ENCODE results near the gene WDR7.
A peak's percentile ranks its signal among the peaks of the same experiment; 100 is the strongest.

WDR7 gene

DNA sequence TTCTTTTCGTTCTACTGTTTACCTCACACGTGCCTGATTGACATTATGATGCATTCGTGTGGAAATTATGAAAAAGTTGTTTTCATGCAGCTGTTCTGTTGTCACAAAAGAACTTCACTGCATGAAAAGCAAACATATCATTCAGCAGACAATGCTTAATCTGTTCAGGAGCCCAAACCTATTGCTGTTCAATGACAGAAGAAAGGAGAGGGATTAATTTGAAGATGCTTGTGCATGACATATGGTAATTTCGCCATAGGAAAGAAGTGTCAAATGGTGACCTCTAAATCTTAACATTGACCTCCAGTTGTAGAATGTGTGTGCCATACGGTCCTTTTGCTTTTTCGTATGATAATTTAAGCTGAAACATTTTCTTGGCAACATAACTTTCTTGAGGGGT is 124.5 kb downstream of the WDR7 start:
- DNase-seq (ENCODE audit: low read depth) = no peak

DNA sequence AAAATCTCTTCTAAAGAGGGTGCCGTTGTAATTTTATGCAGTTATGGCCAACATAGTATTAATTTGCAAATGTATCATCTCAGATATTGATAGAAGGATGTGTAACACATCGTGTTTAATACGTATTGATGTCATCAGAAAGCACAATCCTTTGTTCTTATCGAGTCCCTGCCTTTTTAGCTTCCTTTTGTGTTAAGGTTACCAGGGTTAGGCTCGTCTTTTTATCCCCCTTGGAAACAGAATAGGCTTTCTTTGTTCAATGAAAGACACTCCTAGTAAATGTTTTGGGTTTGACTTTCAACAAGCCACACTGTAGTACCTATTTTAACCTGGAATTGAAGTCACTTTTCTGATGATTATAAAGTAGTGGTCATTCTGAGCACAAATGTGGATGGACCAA is 136.2 kb downstream of the WDR7 start:
- DNase-seq (ENCODE audit: low read depth) = no peak
- H3K4me3 ChIP-seq (ENCODE audit: low read depth, low read length) = no peak overlapping the region

More for the DNA sequence above, 124.5 kb downstream of the WDR7 start:
- H3K4me3 ChIP-seq (ENCODE audit: low read depth, low read length) = no peak overlapping the region

DNA sequence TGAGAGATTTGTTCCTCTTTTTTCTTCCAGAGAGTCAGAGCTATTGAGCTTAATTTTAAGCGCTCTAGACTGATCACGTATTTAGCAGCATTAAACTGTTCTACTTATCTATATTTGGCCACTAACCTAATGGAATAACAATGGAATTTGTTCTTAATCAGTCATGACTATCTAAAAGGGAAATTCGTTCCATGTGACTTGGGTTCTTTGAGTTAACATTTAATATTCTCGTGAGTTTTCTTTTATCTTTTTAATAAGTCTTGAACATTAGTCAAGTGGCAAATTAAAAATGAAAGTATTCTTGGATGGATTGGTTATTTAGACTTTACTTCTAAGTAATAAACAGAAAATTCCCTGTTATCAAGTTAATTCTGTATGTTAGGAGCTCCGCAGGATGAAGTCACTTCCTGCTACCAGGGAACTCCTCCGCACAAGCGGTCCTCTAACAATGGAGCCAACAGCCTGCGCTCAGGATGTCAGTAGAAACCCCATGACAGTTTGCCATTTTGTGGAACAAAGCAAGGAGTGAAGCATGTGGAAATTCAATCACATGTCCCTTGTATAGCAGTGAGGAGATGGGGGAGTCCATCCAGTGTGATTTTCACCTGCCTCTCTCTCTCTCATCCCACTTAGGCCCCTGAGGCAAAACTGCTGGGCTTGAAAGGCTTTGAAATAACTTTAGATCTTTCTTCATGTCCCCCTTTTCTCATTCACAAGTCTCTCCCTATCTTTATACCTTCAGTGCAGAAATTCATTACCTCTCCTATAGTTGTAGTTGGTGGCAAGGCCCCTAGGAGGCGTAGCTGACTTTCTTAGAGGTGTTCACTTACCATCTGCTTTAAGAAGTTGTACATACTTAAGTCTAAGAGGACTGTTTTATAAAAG is 138.1 kb downstream of the WDR7 start:
- no peak overlapping the region for H3K4me3 ChIP-seq (ENCODE audit: low read depth, low read length)
- no peak for DNase-seq (ENCODE audit: low read depth)

DNA sequence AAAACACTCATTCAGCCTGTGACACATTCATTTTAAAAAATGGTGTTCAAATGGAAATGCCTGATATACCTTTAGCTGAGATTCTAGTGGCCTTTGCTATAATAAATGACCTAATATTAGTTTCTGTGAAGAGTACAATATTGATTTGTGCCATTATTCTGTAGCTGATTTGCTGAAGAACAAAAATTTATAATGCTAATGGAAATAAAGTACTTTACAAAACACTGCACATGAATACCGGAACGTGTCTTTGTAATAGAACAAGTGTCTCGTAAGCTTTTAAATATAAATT is 138.7 kb downstream of the WDR7 start:
- no peak overlapping the region for H3K4me3 ChIP-seq (ENCODE audit: low read depth, low read length)
- DNase-seq (ENCODE audit: low read depth) = no peak

DNA sequence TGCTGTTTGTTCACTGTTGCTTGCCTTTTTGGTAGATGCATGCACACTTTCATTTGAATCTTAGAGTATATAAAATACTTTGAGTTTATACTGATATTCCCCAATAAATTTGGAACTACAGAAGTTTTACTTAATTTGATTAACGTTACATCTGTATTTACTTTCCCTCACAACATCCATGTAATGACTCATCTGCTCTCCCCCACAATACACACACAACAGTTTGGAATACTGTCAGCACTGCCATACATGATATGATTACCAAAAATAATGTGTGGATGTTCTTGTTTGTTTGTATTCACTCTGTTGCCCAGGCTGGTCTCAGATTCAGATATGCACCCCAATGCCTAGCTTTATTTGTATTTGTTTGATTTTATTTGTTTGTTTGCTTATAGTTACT is 144.2 kb downstream of the WDR7 start:
- no peak for DNase-seq (ENCODE audit: low read depth)
- no peak overlapping the region for H3K4me3 ChIP-seq (ENCODE audit: low read depth, low read length)

DNA sequence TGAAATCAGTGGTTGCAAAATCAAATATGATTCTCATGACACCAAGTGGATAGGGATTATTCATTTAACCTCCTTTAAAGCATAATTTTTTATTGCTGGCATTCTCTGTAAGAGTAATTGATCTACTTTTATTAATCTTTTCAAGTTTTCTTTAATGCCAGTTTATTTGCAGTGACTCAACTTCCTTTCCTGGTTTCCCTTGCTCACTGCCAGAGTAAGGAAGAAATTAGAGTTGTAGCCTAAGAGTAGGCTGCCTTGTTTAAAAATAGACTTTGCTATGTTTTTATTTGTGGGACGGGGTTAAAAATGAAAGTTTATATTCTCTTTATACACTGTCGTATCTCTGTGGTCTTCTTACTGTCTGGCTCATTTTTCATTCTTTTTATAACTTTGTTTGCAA is 148.6 kb downstream of the WDR7 start:
- no peak overlapping the region for H3K4me3 ChIP-seq (ENCODE audit: low read depth, low read length)
- DNase-seq (ENCODE audit: low read depth) = no peak

DNA sequence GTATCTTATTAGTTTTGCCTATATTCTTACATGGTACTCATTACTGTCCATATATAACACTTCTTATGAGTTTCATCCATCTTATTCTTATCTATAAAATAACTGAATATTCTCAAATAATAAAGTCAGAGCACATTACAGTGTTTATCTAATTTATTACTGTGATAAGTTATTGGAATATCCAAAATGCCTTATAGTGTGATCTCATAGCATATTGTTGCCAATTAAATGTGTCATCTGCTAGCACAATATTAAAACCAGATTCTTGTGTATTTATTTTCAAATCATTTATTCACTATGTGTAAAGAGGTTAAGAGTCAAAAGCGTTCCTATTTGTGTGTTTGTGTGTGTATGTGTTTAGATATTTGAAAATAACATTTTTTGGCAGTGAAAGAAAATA is 151.9 kb downstream of the WDR7 start:
- DNase-seq (ENCODE audit: low read depth) = no peak
- no peak overlapping the region for H3K4me3 ChIP-seq (ENCODE audit: low read depth, low read length)

DNA sequence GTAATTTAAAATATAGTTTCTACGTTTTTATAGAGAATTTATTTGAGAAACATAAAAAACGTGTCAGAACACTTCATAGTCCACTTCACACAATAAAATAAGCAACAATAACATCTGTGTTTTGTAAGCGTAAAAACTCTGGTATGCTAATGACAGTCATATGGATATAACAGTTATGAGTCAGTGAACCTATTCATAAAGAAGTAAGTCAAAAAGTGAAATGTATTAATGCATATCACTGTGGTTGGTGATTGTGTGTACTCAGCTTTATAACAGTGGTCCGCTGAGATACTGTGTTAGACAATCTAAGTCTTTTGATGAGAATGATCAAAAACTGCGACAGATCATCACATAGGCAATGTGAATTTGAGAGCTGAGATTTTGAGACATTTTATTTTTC is 153.2 kb downstream of the WDR7 start:
- no peak overlapping the region for H3K4me3 ChIP-seq (ENCODE audit: low read depth, low read length)
- no peak for DNase-seq (ENCODE audit: low read depth)

DNA sequence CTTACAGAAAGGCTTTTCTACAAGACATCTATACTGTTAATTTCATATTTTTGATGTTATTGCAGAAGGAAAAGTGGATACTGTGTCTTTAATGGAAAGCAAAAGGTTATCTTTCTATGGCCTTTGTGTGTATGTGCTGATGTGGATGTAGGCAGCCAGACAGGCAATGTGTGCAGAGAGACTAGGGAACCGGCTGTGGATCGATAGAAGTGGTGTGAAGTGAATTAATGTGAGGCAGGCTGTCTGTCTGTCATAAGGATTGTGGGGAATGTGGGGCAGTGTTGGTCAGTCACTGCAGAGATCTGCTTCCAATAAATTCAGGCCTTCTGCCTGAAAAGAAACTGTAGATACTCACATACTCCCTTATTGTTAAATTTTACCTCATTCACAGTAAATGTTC is 156.7 kb downstream of the WDR7 start:
- no peak overlapping the region for H3K4me3 ChIP-seq (ENCODE audit: low read depth, low read length)
- DNase-seq (ENCODE audit: low read depth) = no peak

DNA sequence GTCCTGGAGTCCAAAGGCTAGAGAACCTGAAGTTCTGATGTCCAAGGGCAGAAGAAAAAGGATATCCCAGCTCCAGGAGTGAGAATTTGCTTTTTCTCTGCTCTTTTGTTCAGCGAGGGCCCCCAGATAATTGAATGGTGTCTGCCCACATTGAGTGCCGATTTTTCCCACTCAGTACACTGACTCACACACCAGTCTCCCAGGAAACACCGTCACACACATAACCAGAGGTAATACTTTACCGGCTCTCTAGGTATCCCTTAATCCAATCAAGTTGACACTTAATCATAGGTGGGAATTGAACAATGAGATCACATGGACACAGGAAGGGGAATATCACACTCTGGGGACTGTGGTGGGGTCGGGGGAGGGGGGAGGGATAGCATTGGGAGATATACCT is 161.5 kb downstream of the WDR7 start:
- no peak for DNase-seq (ENCODE audit: low read depth)
- no peak overlapping the region for H3K4me3 ChIP-seq (ENCODE audit: low read depth, low read length)

DNA sequence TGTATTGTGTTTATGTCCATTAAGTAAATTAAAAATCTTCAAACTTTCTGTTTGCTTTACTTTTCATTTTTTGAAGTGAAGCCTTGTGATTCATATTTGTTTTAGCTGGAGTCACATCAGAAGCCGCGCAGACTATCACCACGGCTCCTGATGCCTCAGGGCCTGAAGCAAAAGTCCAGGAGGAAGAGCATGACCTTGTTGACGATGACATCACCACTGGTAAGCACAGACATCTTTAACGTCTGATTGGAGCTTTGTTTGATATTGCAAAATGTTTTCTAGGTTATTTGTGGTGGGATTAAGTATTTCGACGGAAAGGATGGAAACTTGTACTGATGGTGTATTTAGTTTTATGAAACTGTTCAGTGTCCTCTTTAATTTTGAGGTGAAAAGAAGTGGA is 164.8 kb downstream of the WDR7 start:
- DNase-seq (ENCODE audit: low read depth) = no peak

DNA sequence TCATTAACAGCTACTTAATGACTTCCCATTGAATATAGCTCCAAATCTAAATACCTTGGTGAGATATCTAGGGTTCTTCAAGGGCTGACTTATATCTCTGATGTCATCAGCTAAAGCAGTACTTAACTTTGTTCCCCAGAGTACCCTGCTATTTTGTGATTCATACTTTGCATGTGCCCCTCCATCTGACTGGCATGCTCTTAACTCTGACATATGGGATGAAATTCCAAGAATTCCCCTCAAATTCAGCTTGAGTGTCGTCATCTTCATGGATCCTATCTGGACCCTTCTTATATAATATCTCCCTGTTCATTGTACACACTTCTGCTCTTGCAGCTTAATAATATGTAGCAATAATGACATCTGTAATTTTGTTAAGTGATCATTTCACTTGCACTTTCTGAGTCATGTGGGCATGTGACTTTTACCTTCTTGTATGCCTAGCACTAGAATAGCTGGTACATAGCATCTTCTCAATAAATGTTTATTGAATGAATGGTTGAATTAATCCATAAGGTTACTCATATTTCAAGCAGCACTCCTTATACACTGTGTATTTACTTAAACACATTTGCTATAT is 172.9 kb downstream of the WDR7 start:
- peak; percentile 7 for DNase-seq (ENCODE audit: low read depth)
- no peak overlapping the region for H3K4me3 ChIP-seq (ENCODE audit: low read depth, low read length)

More for the DNA sequence above, 164.8 kb downstream of the WDR7 start:
- H3K4me3 ChIP-seq (ENCODE audit: low read depth, low read length) = no peak overlapping the region

DNA sequence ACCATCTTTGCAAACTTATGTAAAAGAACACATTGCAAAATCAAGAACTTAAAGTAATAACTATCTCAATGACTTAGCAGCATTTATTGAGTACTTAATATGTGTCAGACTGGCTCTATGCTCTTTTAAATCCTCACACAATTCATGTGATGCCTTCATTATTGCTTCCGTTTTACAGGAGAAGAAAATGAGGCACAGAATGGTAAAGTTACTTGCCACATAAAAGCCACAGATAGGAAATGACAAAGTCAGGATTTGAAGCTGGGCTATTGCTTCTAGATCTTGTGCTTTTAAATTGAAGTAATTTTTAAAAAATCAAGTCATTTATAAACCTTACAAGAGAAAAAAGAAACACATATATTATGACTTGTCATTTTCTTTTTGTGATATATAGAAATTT is 174.2 kb downstream of the WDR7 start:
- no peak for DNase-seq (ENCODE audit: low read depth)

DNA sequence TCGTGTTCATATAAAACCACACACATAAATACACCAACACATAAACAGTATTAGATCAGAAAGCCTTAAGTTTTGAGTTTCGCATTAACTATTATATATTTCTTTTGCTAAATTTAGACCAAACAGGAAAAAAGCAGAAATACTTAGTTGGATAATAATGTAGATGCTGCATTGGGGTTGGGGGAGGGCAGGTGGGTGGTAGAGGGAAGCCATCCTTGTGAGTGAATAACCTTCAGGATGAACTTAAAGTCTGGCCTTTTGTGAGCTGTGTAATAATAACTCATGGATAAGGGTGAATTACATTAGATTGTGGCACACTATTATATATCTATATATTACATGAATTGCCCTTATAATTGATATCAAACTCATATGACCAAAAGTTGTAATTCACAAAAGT is 174.7 kb downstream of the WDR7 start:
- H3K4me3 ChIP-seq (ENCODE audit: low read depth, low read length) = no peak overlapping the region

More for the DNA sequence above, 174.2 kb downstream of the WDR7 start:
- H3K4me3 ChIP-seq (ENCODE audit: low read depth, low read length) = no peak overlapping the region

DNA sequence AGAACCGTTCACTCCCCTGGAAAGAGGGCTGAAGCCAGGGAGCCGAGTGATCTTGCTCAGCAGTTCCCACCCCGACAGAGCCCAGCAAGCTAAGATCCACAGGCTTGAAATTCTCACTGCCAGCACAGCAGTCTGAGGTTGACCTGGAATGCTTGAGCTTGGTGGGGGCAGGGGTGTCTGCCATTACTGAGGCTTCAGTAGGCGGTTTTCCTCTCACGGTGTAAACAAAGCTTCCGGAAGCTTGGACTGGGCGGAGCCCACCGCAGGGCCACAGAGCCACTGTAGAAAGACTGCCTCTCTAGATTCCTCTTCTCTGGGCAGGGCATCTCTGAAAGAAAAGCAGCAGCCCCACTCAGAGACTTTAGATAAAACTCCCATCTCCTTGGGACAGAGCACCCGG is 180.8 kb downstream of the WDR7 start:
- no peak for DNase-seq (ENCODE audit: low read depth)
- no peak overlapping the region for H3K4me3 ChIP-seq (ENCODE audit: low read depth, low read length)

More for the DNA sequence above, 174.7 kb downstream of the WDR7 start:
- no peak for DNase-seq (ENCODE audit: low read depth)

DNA sequence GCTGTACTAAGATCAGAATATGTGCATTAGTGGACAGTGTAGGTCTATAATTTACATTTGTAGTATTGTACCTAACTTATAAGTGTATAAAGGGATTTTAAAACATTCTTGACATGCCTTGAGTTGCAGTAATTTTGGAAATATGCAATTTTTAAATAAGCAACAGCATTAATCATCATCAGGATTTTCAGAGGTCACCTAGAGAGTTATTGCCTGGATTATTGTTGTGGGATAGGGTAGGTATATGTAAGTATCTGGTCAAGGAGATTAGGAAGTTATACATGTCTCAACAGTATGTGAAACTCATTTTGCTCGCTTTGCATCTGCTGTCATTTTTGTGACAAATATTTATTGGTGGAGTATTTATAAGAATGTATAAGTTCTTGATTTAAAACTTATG is 184.2 kb downstream of the WDR7 start:
- DNase-seq (ENCODE audit: low read depth) = no peak
- no peak overlapping the region for H3K4me3 ChIP-seq (ENCODE audit: low read depth, low read length)

DNA sequence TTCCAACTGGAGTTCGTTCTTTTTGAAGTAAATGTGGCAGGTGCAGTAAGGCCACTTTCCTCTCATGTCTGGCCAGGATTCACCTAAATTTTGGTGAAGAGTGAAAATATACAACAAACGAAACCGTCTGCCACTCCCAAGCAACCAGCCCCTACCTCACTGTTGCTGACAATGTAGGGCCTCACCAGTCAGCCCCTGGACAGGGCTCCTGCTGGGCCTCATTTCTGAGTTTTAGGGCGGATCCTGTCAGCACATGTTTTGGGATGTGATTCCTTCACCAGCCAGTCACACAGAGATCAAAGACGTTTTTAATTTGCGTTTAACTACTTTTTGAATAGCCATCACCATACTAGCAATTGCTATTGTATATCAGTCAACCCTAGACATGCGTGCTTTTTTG is 185.0 kb downstream of the WDR7 start:
- no peak for DNase-seq (ENCODE audit: low read depth)
- H3K4me3 ChIP-seq (ENCODE audit: low read depth, low read length) = no peak overlapping the region

DNA sequence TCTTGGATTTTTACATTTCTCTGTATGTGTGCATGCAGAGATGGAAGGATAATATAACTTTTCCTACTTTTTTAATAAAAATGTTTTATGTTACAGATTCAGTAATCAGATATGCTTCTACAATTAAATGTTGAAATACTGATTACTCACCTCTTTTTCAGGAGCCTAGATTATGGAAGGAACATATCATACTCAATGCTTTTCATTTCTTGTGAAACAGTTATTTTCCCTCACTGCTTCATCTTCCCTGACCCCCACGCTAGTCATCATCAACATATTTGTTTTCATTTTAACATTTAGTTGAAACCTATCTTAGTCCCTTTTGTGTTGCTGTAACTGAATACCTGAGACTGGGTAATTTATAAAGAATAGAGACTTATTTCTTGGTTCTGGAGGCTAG is 190.7 kb downstream of the WDR7 start:
- no peak overlapping the region for H3K4me3 ChIP-seq (ENCODE audit: low read depth, low read length)
- DNase-seq (ENCODE audit: low read depth) = no peak

DNA sequence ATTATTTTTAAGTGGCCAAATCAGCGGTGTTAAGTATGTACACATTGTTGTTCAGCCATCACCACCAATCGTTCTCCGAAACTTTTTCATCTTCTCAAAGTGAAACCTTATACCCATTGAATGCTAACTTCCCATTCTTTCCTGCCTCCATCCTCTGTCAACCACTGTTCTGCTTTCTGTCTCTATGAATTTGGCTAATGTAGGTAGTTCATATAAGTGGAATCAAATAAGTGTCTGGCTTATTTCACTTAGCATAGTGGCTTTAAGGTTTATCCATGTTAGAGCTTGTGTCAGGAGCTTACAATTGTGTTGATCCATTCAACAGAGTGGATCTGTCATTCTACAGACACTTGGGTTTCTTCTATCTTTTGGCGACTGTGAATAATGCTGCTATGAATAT is 192.1 kb downstream of the WDR7 start:
- DNase-seq (ENCODE audit: low read depth) = no peak
- no peak overlapping the region for H3K4me3 ChIP-seq (ENCODE audit: low read depth, low read length)

DNA sequence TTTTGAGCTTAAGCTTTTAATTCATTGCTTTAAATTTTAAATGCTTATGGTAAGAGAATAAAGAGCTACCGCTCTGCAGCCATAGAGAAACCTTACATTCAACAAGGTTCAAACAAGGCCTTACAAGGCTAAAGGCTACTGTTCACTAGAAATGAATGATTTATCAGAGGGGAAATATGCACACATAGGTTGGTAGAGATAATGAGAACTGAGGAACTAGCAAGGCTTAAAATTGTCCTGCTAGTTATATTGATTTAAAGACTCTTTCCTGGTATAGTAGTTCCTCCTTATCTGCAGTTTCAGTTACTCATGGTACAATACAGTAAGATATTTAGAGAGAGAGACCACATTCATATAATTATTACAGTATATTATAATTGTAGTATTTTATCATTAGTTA is 193.4 kb downstream of the WDR7 start:
- DNase-seq (ENCODE audit: low read depth) = no peak
- no peak overlapping the region for H3K4me3 ChIP-seq (ENCODE audit: low read depth, low read length)

DNA sequence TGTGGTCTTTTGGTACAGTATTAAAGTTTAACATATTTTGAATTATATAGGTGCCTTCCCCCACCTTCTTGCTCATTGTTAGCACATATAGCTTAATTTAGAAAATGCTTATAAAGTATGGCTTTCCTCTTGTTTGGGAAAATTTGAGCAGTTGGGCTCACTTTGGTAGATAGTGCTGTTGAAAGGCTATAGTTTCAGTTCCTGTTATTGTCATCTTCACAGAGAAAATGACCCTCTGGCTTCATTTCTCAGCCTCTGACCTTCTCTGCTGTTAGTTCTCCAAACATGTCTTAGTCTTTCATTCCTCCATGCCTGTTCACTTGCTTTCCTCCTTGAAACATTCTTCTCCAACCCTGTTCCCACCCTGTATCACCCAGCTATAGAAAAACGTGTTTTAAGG is 200.6 kb downstream of the WDR7 start:
- no peak overlapping the region for H3K4me3 ChIP-seq (ENCODE audit: low read depth, low read length)
- DNase-seq (ENCODE audit: low read depth) = no peak

Data from skeletal muscle cell (primary cell).